AG04450 (cell line): ENCODE measurements around the gene ILKAP. TPM values are rescaled to one million over a fixed set of nuclear protein-coding genes. Genes with fewer than 3 reads are reported as not detected.

Experiments used
- CTCF ChIA-PET: fragments of 300-600, 350-600 bp; formaldehyde crosslinking; extraction: SDS; loops from one replicate; lab custom pipeline; 2022; ENCODE audit warnings: antibody characterized with exemption, inconsistent platforms; lab: Charles Lee
- POLR2A ChIA-PET: fragments of 350-600 bp; formaldehyde crosslinking; extraction: SDS; loops from one replicate; lab custom pipeline; 2021; ENCODE audit warnings: antibody characterized with exemption, inconsistent platforms; lab: Yijun Ruan, JAX
- DNase-seq: peaks from one replicate; pipeline ENCODE4 v3.0.0-alpha.2; 2011; ENCODE audit warnings: low read depth, low spot score
- H3K27ac ChIP-seq: one replicate; pipeline ENCODE4 v1.5.1; 2012; ENCODE audit warnings: low read depth, low read length, control low read depth
- H3K27me3 ChIP-seq: one replicate; pipeline ENCODE4 v1.6.0; 2012; ENCODE audit warnings: low read length; ENCODE audit not compliant: control insufficient read depth, insufficient read depth
- H3K4me3 ChIP-seq: 2 replicates; pipeline ENCODE4 v1.5.1; 2011; ENCODE audit warnings: mild to moderate bottlenecking, low read depth, low read length, control low read depth
- H3K9me3 ChIP-seq: 2 replicates; pipeline ENCODE4 v1.5.1; 2012; ENCODE audit warnings: low read length; ENCODE audit not compliant: control insufficient read depth, insufficient read depth
- polyA plus RNA-seq: library from polyadenylated mRNA; depleted of rRNA; stranded (reverse); fragments of >200 nt; gene quantifications from 2 replicates; pipeline ENCODE4 v1.2.3, GENCODE V29; 2011
- TF ChIP-seq, protein P1 (sequence below): IDR thresholded peaks from 2 replicates; pipeline ENCODE4 v1.5.1; 2011; ENCODE audit warnings: low read depth, low read length, control low read depth, inconsistent platforms

The ILKAP gene
- polyA plus RNA-seq, 1 experiment: 34.9 TPM

DNA sequence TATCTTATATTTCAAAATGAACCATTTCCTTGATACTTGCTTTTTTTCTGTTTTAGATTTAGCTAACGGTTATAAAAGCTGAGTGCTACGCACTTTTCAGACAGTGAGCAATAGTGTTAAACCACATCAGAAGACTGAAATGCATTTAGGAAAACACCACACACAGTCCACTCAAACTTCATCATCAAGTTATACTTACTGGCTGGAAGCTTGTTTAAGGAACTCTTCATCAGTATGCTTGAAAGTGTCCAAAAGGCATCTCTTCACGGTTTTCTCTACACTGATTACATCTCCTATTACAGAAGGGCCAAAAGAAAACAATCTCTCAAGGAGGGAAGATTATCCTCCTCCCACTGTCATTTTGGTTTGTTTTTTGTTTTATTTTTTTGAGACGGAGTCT lies 19.7 kb downstream of the ILKAP start:
- TF ChIP-seq, protein P1, sequence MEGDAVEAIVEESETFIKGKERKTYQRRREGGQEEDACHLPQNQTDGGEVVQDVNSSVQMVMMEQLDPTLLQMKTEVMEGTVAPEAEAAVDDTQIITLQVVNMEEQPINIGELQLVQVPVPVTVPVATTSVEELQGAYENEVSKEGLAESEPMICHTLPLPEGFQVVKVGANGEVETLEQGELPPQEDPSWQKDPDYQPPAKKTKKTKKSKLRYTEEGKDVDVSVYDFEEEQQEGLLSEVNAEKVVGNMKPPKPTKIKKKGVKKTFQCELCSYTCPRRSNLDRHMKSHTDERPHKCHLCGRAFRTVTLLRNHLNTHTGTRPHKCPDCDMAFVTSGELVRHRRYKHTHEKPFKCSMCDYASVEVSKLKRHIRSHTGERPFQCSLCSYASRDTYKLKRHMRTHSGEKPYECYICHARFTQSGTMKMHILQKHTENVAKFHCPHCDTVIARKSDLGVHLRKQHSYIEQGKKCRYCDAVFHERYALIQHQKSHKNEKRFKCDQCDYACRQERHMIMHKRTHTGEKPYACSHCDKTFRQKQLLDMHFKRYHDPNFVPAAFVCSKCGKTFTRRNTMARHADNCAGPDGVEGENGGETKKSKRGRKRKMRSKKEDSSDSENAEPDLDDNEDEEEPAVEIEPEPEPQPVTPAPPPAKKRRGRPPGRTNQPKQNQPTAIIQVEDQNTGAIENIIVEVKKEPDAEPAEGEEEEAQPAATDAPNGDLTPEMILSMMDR: no peak
- Histone ChIP-seq H3K27ac (no peak overlapping the region), H3K27me3 (no peaks in the 10 kb centered on the region), H3K4me3 (no peak overlapping the region), H3K9me3 (no peaks in the 10 kb centered on the region)
- POLR2A ChIA-PET: interaction anchor here (0.5 kb wide), 1 partner anchor 63 kb away, joined by 3 read pairs; no protein-coding TSS in a partner anchor
- DNase-seq: no peak
- CTCF ChIA-PET: no interaction called here

DNA sequence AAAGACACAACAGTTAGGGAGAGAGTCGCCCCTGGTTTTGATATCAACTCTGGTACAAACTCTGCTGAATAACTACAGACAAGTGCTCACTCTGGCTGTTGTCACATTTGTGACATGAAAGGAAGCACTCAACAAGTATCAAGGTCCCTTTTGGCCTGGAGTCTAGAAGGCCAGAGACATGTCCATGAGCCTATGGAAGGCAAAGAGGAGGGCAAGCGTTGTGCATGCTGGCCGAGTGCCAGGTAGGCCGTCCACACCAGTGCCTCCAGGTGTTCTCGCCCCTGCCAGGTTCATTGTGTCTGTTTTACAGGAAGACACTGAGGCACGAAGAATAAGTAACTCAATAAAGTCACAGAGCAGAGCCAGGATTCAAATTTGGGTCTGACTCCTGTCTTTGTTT lies 21.1 kb downstream of the ILKAP start:
- no peak for DNase-seq
- Histone ChIP-seq H3K9me3 (no peaks in the 10 kb centered on the region), H3K27me3 (no peaks in the 10 kb centered on the region), H3K27ac (no peak overlapping the region), H3K4me3 (no peak overlapping the region)
- POLR2A ChIA-PET: no interaction called here
- TF ChIP-seq, protein P1: no peak
- CTCF ChIA-PET: no interaction called here

DNA sequence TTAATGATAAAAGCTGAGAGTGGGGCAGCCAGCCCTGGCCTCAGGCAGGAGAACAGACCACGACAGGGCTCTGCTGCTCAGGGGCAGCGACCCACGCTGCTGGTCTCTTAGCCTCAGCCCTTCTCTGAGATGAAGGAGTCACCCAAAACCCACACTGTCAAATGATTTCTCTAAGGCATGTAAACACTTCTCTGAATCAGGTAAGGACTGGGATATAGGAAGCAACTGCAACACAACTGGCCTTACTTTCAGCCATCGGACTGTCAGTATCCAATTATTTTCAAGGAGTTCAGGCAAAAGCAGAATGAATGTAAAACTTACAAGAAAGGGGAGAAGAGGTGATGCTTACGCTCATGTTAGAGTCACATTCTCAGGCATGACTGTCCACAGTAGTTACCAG lies 22.9 kb downstream of the ILKAP start:
- TF ChIP-seq, protein P1: no peak
- Histone ChIP-seq H3K9me3 (no peaks in the 10 kb centered on the region), H3K27me3 (no peaks in the 10 kb centered on the region), H3K27ac (no peak overlapping the region), H3K4me3 (no peak overlapping the region)
- ChIA-PET CTCF (no interaction called here), POLR2A (interaction anchor here (1.0 kb wide), 1 partner anchor 11 kb away, joined by 3 read pairs; no protein-coding TSS in a partner anchor)
- no peak for DNase-seq

DNA sequence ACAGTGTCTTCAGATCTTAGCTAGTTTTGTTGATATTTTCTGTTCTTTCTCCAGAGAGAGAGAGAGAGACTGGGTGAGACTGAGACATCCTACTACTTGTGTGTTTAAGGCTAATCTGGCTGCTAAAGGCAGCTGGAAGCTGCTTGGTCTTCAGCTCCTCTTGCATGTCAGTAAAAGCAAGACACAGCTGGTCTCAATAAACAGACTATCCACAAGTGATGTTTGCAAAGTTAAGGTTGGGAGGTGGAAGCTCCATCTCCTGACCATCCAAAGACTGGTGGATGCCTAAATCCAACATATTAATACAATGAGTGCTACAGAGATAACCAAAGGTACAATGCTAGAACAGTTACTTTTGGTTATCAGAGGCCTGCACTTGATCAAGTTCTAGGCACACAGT lies 26.9 kb downstream of the ILKAP start:
- no peaks in the 10 kb centered on the region for H3K27me3 ChIP-seq
- POLR2A ChIA-PET: no interaction called here
- TF ChIP-seq, protein P1: peak; percentile 11; the same call in 1 of the 2 replicates
- no peak overlapping the region for H3K4me3 ChIP-seq
- CTCF ChIA-PET: interaction anchor here (0.9 to 1.5 kb wide), 3 partner anchors 17 to 318 kb away, joined by 3 to 4 read pairs (median 3); no protein-coding TSS in a partner anchor
- peak overlapping the region; percentile 87 for H3K27ac ChIP-seq
- H3K9me3 ChIP-seq: no peaks in the 10 kb centered on the region; the same call in 1 of the 2 replicates
- DNase-seq: peak; percentile 86

DNA sequence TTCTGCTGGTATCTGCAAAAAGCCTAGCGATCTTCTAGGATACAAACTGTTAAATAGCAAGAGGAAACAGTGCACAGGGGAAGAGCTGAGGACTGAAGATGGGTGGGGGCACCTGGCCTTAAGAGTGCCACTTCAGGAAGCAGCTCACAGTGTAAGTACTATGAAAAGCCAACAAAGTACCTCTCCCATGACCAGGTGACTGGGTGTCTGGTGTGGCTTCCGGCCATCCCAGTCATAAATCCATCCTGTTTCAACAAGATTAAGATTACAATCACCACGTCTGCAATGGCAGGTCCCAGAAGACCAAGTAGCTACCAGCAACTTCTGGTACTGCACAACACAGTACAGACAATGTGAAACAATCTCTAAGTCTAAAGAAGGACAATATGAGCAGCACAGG lies 28.8 kb downstream of the ILKAP start:
- TF ChIP-seq, protein P1: no peak
- CTCF ChIA-PET: no interaction called here
- Histone ChIP-seq H3K4me3 (no peak overlapping the region), H3K9me3 (no peaks in the 10 kb centered on the region; the same call in 1 of the 2 replicates), H3K27ac (no peak overlapping the region), H3K27me3 (no peaks in the 10 kb centered on the region)
- DNase-seq: no peak
- POLR2A ChIA-PET: no interaction called here
